ENCODE data around the gene MTMR10.

The MTMR10 gene

DNA sequence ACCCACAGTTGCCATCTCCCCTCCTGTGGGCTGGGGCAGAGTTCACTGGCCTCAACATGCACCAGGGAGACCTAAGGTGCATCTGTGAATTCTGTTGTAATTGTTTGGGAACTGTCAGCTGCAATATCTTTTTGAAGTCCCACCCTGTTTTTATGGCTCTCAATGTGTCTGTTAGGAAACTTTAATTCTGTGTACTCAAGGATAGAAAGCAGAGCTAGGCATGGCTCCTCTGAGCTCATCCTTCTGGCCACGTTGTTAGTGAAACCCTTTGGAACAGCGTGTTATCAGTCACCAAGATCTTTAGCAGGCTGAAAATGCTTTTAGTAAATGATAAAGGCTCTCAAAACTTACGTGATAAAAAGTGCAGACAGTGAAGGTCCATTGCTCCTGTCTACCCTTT is 33.6 kb upstream of the MTMR10 start:
- Mint-ChIP-seq H3K27ac (peak overlapping the region; percentile 61 to 84 (median 70)), H3K36me3 (ENCODE audit: low read depth) (no peaks in the 10 kb centered on the region), H3K9me3 (no peaks in the 10 kb centered on the region), H3K4me1 (peaks cover 25% of the 10 kb centered on the region), H3K4me3 (no peak overlapping the region), H3K27me3 (ENCODE audit: low read depth) (no peaks in the 10 kb centered on the region)
- TF ChIP-seq, protein P1, sequence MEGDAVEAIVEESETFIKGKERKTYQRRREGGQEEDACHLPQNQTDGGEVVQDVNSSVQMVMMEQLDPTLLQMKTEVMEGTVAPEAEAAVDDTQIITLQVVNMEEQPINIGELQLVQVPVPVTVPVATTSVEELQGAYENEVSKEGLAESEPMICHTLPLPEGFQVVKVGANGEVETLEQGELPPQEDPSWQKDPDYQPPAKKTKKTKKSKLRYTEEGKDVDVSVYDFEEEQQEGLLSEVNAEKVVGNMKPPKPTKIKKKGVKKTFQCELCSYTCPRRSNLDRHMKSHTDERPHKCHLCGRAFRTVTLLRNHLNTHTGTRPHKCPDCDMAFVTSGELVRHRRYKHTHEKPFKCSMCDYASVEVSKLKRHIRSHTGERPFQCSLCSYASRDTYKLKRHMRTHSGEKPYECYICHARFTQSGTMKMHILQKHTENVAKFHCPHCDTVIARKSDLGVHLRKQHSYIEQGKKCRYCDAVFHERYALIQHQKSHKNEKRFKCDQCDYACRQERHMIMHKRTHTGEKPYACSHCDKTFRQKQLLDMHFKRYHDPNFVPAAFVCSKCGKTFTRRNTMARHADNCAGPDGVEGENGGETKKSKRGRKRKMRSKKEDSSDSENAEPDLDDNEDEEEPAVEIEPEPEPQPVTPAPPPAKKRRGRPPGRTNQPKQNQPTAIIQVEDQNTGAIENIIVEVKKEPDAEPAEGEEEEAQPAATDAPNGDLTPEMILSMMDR (IDR thresholded peaks at IDR 0.05; ENCODE audit: unreplicated experiment in 3 of 3): no peak

DNA sequence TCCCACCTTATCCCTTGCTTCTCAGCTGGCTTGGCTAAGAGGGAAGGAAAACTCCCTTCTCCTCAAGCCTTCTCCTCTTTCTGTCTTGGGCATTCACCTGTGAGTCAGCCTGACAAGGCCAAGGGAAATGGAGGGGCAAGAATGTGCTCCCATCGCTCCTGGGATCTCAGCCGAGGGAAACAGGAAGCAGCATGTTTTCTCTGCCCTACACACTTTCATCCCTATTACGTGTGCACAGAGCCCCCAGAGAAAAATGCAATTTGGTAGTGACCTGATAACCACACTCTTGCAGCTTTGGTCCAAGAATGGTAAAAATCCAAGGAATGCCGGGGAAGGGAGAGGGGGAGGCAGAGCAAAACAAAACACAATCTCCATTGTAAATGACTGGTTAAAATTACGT is 32.9 kb upstream of the MTMR10 start:
- Mint-ChIP-seq H3K36me3 (ENCODE audit: low read depth) (no peaks in the 10 kb centered on the region), H3K4me1 (peaks cover 25% of the 10 kb centered on the region), H3K27ac (peak overlapping the region; percentile 61 to 84 (median 78)), H3K9me3 (no peaks in the 10 kb centered on the region), H3K4me3 (no peak overlapping the region), H3K27me3 (ENCODE audit: low read depth) (no peaks in the 10 kb centered on the region)
- TF ChIP-seq, protein P1 (IDR thresholded peaks at IDR 0.05; ENCODE audit: unreplicated experiment in 3 of 3): no peak

DNA sequence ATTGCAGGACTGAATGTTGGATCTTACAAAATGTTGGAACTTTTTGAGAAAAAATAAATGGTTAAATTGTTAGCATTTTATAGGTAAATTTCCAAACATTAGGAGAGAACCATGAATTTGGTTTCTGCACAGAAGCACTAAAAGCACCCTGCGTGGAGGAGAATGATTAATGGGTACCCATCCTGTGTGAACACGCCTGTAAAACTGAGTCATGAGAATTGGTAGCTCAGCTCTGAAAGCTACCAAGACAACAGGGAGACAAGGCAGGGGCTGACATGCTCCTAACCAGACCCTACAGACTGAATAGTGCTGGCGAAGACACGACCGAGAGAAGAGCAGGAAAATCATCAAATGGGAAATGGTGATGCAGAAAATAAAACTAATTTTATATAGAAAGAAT is 32.4 kb upstream of the MTMR10 start:
- H3K4me3 Mint-ChIP-seq: no peak overlapping the region
- TF ChIP-seq, protein P1 (IDR thresholded peaks at IDR 0.05; ENCODE audit: unreplicated experiment in 3 of 3): no peak
- no peaks in the 10 kb centered on the region for H3K27me3 Mint-ChIP-seq (ENCODE audit: low read depth)
- H3K27ac Mint-ChIP-seq: peak overlapping the region; percentile 61 to 84 (median 78)
- H3K36me3 Mint-ChIP-seq (ENCODE audit: low read depth): no peaks in the 10 kb centered on the region
- H3K9me3 Mint-ChIP-seq: no peaks in the 10 kb centered on the region
- H3K4me1 Mint-ChIP-seq: peaks cover 25% of the 10 kb centered on the region

DNA sequence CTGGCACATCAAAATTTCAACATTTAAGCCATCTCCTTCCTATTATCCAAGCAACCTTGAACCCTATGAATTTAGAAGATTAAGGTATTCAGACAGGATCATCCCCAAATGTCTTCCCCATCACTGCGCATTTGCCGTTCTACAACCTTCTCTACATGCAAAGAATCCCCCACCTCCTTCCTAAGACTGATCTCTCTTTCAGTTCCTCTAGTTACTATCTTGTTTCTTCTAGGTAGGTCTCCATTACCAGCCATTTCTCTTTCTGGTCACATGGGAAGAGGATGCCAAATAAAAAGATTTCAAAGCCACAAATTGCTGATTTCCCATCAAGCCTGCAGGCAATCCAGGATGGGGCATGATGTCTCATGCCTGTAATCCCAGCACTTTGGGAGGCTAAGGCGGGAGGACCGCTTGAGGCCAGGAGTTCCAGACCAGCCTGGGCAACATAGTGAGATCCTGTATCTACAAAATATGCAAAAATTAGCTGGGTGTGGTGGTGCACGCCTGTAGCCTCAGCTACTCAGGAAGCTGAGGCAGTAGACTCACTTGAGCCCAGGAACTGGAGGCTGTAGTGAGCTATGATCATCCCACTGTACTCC is 29.7 kb upstream of the MTMR10 start:
- no peaks in the 10 kb centered on the region for H3K36me3 Mint-ChIP-seq (ENCODE audit: low read depth)
- no peaks in the 10 kb centered on the region for H3K9me3 Mint-ChIP-seq
- no peak overlapping the region for H3K4me3 Mint-ChIP-seq
- peaks cover 25% of the 10 kb centered on the region for H3K4me1 Mint-ChIP-seq
- no peak overlapping the region for H3K27ac Mint-ChIP-seq
- TF ChIP-seq, protein P1 (IDR thresholded peaks at IDR 0.05; ENCODE audit: unreplicated experiment in 3 of 3): no peak
- no peaks in the 10 kb centered on the region for H3K27me3 Mint-ChIP-seq (ENCODE audit: low read depth)

DNA sequence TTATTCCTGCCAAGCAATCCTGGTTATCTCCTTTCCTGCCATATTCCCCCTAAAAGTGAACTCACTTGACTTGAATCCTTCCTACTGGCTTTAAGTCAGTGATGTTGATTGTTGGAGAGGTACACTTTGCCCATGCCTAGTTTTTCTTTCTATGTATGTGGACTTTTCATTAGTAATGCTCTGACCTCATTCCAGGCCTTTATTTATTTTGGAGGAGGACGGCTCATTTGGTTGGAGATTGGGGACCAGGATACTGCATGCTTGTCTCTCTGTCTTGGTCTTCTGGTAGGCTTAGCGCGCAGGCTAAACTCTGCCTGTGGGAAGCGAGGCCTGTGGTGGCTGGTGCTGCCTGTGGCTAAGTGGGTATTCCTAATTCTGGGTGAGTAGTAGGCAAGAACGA is 29.1 kb upstream of the MTMR10 start:
- Mint-ChIP-seq H3K36me3 (ENCODE audit: low read depth) (no peaks in the 10 kb centered on the region), H3K9me3 (peaks cover 2% of the 10 kb centered on the region), H3K27ac (no peak overlapping the region), H3K4me1 (peaks cover 25% of the 10 kb centered on the region), H3K27me3 (ENCODE audit: low read depth) (no peaks in the 10 kb centered on the region), H3K4me3 (no peak overlapping the region)
- TF ChIP-seq, protein P1 (IDR thresholded peaks at IDR 0.05; ENCODE audit: unreplicated experiment in 3 of 3): no peak

DNA sequence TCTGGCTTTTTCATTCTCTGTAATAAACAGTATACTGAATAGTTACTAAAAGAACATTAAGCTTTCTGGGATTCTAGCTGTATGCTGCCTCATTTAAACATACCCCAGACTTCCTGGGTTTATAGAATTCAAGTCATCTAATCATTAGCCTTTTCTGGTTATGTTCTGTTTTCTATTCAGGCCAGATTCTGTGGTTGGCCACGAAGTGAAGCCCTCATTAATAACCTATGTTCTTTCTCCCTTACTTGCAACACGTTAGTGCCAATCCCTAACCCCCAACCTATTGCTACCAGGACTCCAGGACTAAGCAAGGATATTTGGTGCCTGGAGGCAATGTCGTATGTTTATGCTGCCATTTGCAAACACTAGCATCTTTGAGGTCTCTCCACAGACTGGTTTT is 28.6 kb upstream of the MTMR10 start:
- H3K4me3 Mint-ChIP-seq: no peak overlapping the region
- TF ChIP-seq, protein P1 (IDR thresholded peaks at IDR 0.05; ENCODE audit: unreplicated experiment in 3 of 3): no peak
- no peaks in the 10 kb centered on the region for H3K27me3 Mint-ChIP-seq (ENCODE audit: low read depth)
- no peaks in the 10 kb centered on the region for H3K36me3 Mint-ChIP-seq (ENCODE audit: low read depth)
- peaks cover 5% of the 10 kb centered on the region for H3K9me3 Mint-ChIP-seq
- H3K4me1 Mint-ChIP-seq: peaks cover 23% of the 10 kb centered on the region
- H3K27ac Mint-ChIP-seq: no peak overlapping the region
